ENCODE measurements around the gene CUTA. TPM values are rescaled to one million over a fixed set of nuclear protein-coding genes. Genes with fewer than 3 reads are reported as not detected.
A peak's percentile ranks its signal among the peaks of the same experiment; 100 is the strongest.

Gene CUTA
- total RNA-seq, 6 experiments from 2014 or later, result 81.4 to 114 (median 97.4) TPM

- H3K27me3 ChIP-seq, result no peaks in the 10 kb centered on the region
- H3K4me3 ChIP-seq, result peak overlapping the region; percentile 79 to 93 (median 90)
- no peak for TF ChIP-seq POLR2A (IDR thresholded peaks at IDR 0.05)
- TF ChIP-seq, protein P1, sequence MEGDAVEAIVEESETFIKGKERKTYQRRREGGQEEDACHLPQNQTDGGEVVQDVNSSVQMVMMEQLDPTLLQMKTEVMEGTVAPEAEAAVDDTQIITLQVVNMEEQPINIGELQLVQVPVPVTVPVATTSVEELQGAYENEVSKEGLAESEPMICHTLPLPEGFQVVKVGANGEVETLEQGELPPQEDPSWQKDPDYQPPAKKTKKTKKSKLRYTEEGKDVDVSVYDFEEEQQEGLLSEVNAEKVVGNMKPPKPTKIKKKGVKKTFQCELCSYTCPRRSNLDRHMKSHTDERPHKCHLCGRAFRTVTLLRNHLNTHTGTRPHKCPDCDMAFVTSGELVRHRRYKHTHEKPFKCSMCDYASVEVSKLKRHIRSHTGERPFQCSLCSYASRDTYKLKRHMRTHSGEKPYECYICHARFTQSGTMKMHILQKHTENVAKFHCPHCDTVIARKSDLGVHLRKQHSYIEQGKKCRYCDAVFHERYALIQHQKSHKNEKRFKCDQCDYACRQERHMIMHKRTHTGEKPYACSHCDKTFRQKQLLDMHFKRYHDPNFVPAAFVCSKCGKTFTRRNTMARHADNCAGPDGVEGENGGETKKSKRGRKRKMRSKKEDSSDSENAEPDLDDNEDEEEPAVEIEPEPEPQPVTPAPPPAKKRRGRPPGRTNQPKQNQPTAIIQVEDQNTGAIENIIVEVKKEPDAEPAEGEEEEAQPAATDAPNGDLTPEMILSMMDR (IDR thresholded peaks at IDR 0.05), result no peak
- no peak for DNase-seq
- ATAC-seq, result no peak
- H3K27ac ChIP-seq, result peak overlapping the region in 2 of 3 donors; percentile 25 to 58
- peaks cover 0 to 5% (median 0%) of the 10 kb centered on the region in 4 donors for H3K4me1 ChIP-seq
- 7% methylated on average over 12 of the region's 12 CpGs for WGBS (ENCODE audit: insufficient coverage, low coverage, low lambda C conversion rate, missing lambda C conversion rate)
- no peaks in the 10 kb centered on the region for H3K36me3 ChIP-seq
- intact Hi-C loops (cut with DNase I), result no loop called here
- no peaks in the 10 kb centered on the region for H3K9me3 ChIP-seq
Measured at GRCh38 chr6:33453393-33454008, 35.6 kb upstream of the CUTA start.

DNA sequence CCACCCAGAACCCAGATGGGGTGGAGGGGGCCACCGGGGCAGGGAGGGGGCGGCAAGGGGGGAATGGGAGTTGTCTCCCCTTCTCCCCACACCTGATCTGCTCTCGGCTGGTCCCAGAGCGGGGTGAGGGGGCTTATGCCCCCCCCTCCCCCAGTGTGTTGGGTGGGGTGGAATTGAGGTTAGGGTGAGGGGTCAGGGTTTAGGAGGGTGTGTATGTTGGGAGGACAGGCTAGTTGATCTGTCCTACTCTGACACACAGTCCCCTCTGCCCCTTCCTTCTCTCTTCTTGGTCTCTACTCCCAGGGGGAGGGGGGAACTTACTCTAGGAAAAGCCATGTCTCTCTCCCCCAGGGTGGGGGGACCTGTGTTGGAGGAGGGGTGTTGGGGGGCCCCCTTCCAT, 34.6 kb upstream of the CUTA start:
- no peak overlapping the region for H3K27ac ChIP-seq
- no peak for DNase-seq
- H3K9me3 ChIP-seq, result no peaks in the 10 kb centered on the region
- H3K36me3 ChIP-seq, result no peaks in the 10 kb centered on the region
- peaks cover 0 to 5% (median 0%) of the 10 kb centered on the region in 4 donors for H3K4me1 ChIP-seq
- intact Hi-C loops (cut with DNase I), result no loop called here
- H3K27me3 ChIP-seq, result no peaks in the 10 kb centered on the region
- no peak for ATAC-seq
- no peak overlapping the region for H3K4me3 ChIP-seq
- TF ChIP-seq POLR2A (IDR thresholded peaks at IDR 0.05), result no peak
- TF ChIP-seq, protein P1 (IDR thresholded peaks at IDR 0.05), result no peak
- WGBS (ENCODE audit: insufficient coverage, low coverage, low lambda C conversion rate, missing lambda C conversion rate), result 100% methylated on average over 1 of the region's 4 CpGs

- intact Hi-C loops (cut with DNase I), result no loop called here
- DNase-seq, result no peak
Measured at GRCh38 chr6:33451606-33452005, 33.7 kb upstream of the CUTA start.

DNA sequence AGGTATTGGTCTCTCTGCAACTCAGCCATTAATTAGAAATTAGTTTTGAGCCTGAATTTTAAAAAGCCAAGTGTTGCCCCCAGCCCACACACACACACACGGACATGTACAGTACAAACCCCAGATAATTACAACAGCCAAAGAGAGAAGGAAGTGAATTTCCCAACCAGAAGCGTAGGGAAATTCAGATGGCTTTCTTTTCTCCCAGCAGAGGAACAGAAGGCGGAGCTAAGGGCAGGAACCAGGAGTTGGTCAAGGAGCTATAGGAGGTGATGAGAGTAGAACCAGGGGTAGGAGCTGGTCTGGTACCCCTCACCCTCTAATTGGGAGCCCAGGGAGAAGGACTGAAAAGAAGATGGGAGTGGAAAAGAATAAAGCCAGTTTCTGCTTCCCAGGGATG, 32.5 kb upstream of the CUTA start:
- H3K27me3 ChIP-seq, result no peaks in the 10 kb centered on the region
- H3K36me3 ChIP-seq, result no peaks in the 10 kb centered on the region
- 40% methylated on average over 2 of the region's 3 CpGs for WGBS (ENCODE audit: insufficient coverage, low coverage, low lambda C conversion rate, missing lambda C conversion rate)
- intact Hi-C loops (cut with DNase I), result no loop called here
- no peaks in the 10 kb centered on the region for H3K9me3 ChIP-seq
- ATAC-seq, result no peak
- peaks cover 0 to 5% (median 0%) of the 10 kb centered on the region in 4 donors for H3K4me1 ChIP-seq
- H3K4me3 ChIP-seq, result no peak overlapping the region
- TF ChIP-seq, protein P1 (IDR thresholded peaks at IDR 0.05), result no peak
- TF ChIP-seq POLR2A (IDR thresholded peaks at IDR 0.05), result no peak
- no peak for DNase-seq
- H3K27ac ChIP-seq, result no peak overlapping the region

More at GRCh38 chr6:33451606-33452005, 33.7 kb upstream of the CUTA start:
- TF ChIP-seq POLR2A (IDR thresholded peaks at IDR 0.05), result no peak
- TF ChIP-seq, protein P1 (IDR thresholded peaks at IDR 0.05), result no peak
- ATAC-seq, result no peak
- no peak overlapping the region for H3K27ac ChIP-seq
- H3K27me3 ChIP-seq, result no peaks in the 10 kb centered on the region
- H3K4me3 ChIP-seq, result no peak overlapping the region
- H3K36me3 ChIP-seq, result no peaks in the 10 kb centered on the region
- H3K9me3 ChIP-seq, result no peaks in the 10 kb centered on the region
- 75% methylated on average over 4 of the region's 15 CpGs for WGBS (ENCODE audit: insufficient coverage, low coverage, low lambda C conversion rate, missing lambda C conversion rate)
- peaks cover 0 to 5% (median 0%) of the 10 kb centered on the region in 4 donors for H3K4me1 ChIP-seq

All from right lobe of liver (tissue), 6 donors.